Upper lobe of right lung (tissue), 1 donor: ENCODE results near the gene HOXA10. TPM values are rescaled to one million over a fixed set of nuclear protein-coding genes. Genes with fewer than 3 reads are reported as not detected.

Experiments used
- ATAC-seq: fragments of 200-7000 bp; cut with Tn5 transposase; one replicate; pipeline ENCODE4 v1.9.1; 2020; ENCODE audit warnings: mild to moderate bottlenecking, moderate library complexity
- DNase-seq: peaks from one replicate; pipeline ENCODE4 v3.0.0-alpha.2; 2020
- H3K27ac ChIP-seq: fragments of 200-600 bp; one replicate; pipeline ENCODE4 v1.8.0; 2022
- H3K27me3 ChIP-seq: fragments of 200-600 bp; one replicate; pipeline ENCODE4 v1.8.0; 2022; ENCODE audit warnings: mild to moderate bottlenecking
- H3K36me3 ChIP-seq: fragments of 200-600 bp; one replicate; pipeline ENCODE4 v1.8.0; 2022
- H3K4me1 ChIP-seq: fragments of 200-600 bp; one replicate; pipeline ENCODE4 v1.8.0; 2022
- H3K4me3 ChIP-seq: fragments of 200-600 bp; one replicate; pipeline ENCODE4 v1.8.0; 2022; ENCODE audit warnings: mild to moderate bottlenecking
- H3K9me3 ChIP-seq: fragments of 200-600 bp; one replicate; pipeline ENCODE4 v1.8.0; 2022
- CTCF ChIP-seq: fragments of 200-600 bp; IDR thresholded peaks from one replicate; pipeline ENCODE4 v1.8.0; 2022; ENCODE audit warnings: antibody characterized with exemption
- intact Hi-C: fragments of 100-400 bp; cut with DNase I; formaldehyde crosslinking; loops from one replicate; pipeline ENCODE4 v1.11.0; 2022
- total RNA-seq: library from RNA; stranded (reverse); fragmentation: NEBNext Ultra II Directional; extraction: Animal tissue kit (Norgen Biotek cat#: 25700); gene quantifications from one replicate; pipeline ENCODE4 v1.2.1, GENCODE V29; 2021
- donor health status: DM: no; HTN: yes; CAD: no; lungs with severe emphysema.

Gene HOXA10
- total RNA-seq, 1 donor from 2014 or later: 0.38 TPM

GRCh38 chr7:27215356-27215755, 41.2 kb upstream of the HOXA10 start:
- Histone ChIP-seq H3K27ac (no peak overlapping the region), H3K36me3 (no peaks in the 10 kb centered on the region), H3K27me3 (peaks cover 83% of the 10 kb centered on the region), H3K9me3 (no peaks in the 10 kb centered on the region), H3K4me1 (peaks cover 12% of the 10 kb centered on the region), H3K4me3 (no peak overlapping the region)
- DNase-seq (no peak), ATAC-seq (no peak)
- intact Hi-C loops: no loop called here
- no peak for TF ChIP-seq CTCF

- H3K4me3 ChIP-seq: no peak overlapping the region
- ATAC-seq (no peak), DNase-seq (no peak)
- no peaks in the 10 kb centered on the region for H3K9me3 ChIP-seq
- H3K36me3 ChIP-seq: no peaks in the 10 kb centered on the region
- intact Hi-C loops: no loop called here
- H3K27me3 ChIP-seq: peaks cover 83% of the 10 kb centered on the region
- TF ChIP-seq CTCF: no peak
- H3K27ac ChIP-seq: no peak overlapping the region
- H3K4me1 ChIP-seq: peaks cover 12% of the 10 kb centered on the region
Measured at GRCh38 chr7:27214239-27214950, 40.3 kb upstream of the HOXA10 start.

- ATAC-seq (peak; percentile 28), DNase-seq (peak; percentile 60)
- TF ChIP-seq CTCF: no peak
- Histone ChIP-seq H3K27me3 (peaks cover 83% of the 10 kb centered on the region), H3K36me3 (no peaks in the 10 kb centered on the region), H3K4me3 (no peak overlapping the region), H3K27ac (no peak overlapping the region), H3K4me1 (peaks cover 12% of the 10 kb centered on the region), H3K9me3 (no peaks in the 10 kb centered on the region)
- intact Hi-C loops: no loop called here
Measured at GRCh38 chr7:27213433-27214238, 39.5 kb upstream of the HOXA10 start.

GRCh38 chr7:27212497-27213432, 38.6 kb upstream of the HOXA10 start:
- Histone ChIP-seq H3K27me3 (peaks cover 84% of the 10 kb centered on the region), H3K4me1 (peaks cover 12% of the 10 kb centered on the region), H3K27ac (no peak overlapping the region), H3K36me3 (no peaks in the 10 kb centered on the region), H3K9me3 (no peaks in the 10 kb centered on the region), H3K4me3 (no peak overlapping the region)
- TF ChIP-seq CTCF: no peak
- intact Hi-C loops: no loop called here
- ATAC-seq: no peak
- peak; percentile 43 for DNase-seq

GRCh38 chr7:27211764-27212204, 37.7 kb upstream of the HOXA10 start:
- H3K9me3 ChIP-seq: no peaks in the 10 kb centered on the region
- peaks cover 88% of the 10 kb centered on the region for H3K27me3 ChIP-seq

More at GRCh38 chr7:27211764-27212204, 37.7 kb upstream of the HOXA10 start:
- TF ChIP-seq CTCF: no peak
- Histone ChIP-seq H3K4me1 (peaks cover 12% of the 10 kb centered on the region), H3K4me3 (no peak overlapping the region), H3K27ac (no peak overlapping the region), H3K36me3 (no peaks in the 10 kb centered on the region)
- intact Hi-C loops: no loop called here
- no peak for ATAC-seq
- no peak for DNase-seq
